GM23338 (cell line): ENCODE results near the gene PSMC3.

Experiments
- CREB1 ChIP-seq: fragments of 250-450 bp; sonication (Bioruptor Pico); IDR thresholded peaks from 2 replicates; pipeline ENCODE4 v1.5.0; 2020; ENCODE audit warnings: low read depth, mild to moderate bottlenecking, moderate library complexity
- EZH2 ChIP-seq: fragments of 200-600 bp; sonication (generic); IDR thresholded peaks from one replicate; pipeline ENCODE4 v1.8.0; 2017; ENCODE audit warnings: antibody characterized with exemption, mild to moderate bottlenecking, low read depth; ENCODE audit not compliant: unreplicated experiment
- EZH2phosphoT487 ChIP-seq: fragments of 200-600 bp; sonication (generic); IDR thresholded peaks from one replicate; pipeline ENCODE4 v1.8.1; 2018; ENCODE audit warnings: antibody characterized with exemption; ENCODE audit not compliant: unreplicated experiment
- JUNB ChIP-seq: IDR thresholded peaks from one replicate; pipeline ENCODE4 v1.6.1; 2016; ENCODE audit warnings: antibody characterized with exemption; ENCODE audit not compliant: unreplicated experiment
- POLR2AphosphoS5 ChIP-seq: IDR thresholded peaks from 2 replicates; pipeline ENCODE4 v1.6.1; 2016; ENCODE audit warnings: antibody characterized with exemption, low read depth
- STAT1 ChIP-seq: IDR thresholded peaks from one replicate; pipeline ENCODE4 v1.6.1; 2016; ENCODE audit warnings: antibody characterized with exemption; ENCODE audit not compliant: unreplicated experiment
- ZNF114 ChIP-seq: fragments of 250-450 bp; sonication (Bioruptor Pico); IDR thresholded peaks from 2 replicates; pipeline ENCODE4 v1.5.0; 2020; ENCODE audit warnings: mild to moderate bottlenecking, moderate library complexity
- ZNF331 ChIP-seq: fragments of 250-450 bp; sonication (Bioruptor Pico); IDR thresholded peaks from 2 replicates; pipeline ENCODE4 v1.5.0; 2020; ENCODE audit warnings: low read depth, mild to moderate bottlenecking, moderate library complexity
- TF ChIP-seq, protein P1 (sequence below), 2 experiments: fragments of 200-600 bp in 1 of 2; sonication (generic) in 1 of 2; conservative IDR thresholded peaks; 2 replicates each; pipeline versions ENCODE4 v1.5.1 to v1.6.1; 2016 to 2017; ENCODE audit warnings: antibody characterized with exemption in 2 of 2, low read depth in 2 of 2, mild to moderate bottlenecking in 2 of 2, moderate library complexity in 1 of 2
- TF ChIP-seq, protein P2 (sequence below): IDR thresholded peaks from one replicate; pipeline ENCODE4 v1.6.1; 2018; ENCODE audit warnings: antibody characterized with exemption; ENCODE audit not compliant: unreplicated experiment
- TF ChIP-seq, protein P3 (sequence below): IDR thresholded peaks from 2 replicates; pipeline ENCODE4 v1.6.1; 2016; ENCODE audit warnings: antibody characterized with exemption
- TF ChIP-seq, protein P4 (sequence below): fragments of 250-450 bp; sonication (Bioruptor Pico); IDR thresholded peaks from 2 replicates; pipeline ENCODE4 v1.5.0; 2020; ENCODE audit warnings: mild to moderate bottlenecking, moderate library complexity

DNA sequence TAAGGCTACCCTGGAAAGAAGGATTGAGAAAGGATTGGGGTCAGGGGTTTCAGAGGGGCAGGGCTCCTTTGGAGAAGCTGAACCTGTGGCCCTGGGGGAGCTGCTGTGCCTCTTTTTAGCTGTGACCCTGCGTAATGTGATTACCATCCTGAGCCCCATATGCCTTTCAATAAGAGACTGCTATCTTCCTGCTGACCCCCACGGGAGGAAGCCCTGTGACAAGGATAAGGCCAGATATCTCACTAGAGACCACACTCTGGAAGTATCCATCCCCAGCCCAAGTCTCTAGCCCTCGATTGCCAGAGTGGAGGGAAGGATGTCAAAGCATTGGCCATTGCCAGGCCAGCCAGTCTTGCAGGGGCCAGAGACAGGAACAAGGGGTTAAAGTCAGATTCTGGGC lies 22.7 kb downstream of the PSMC3 start:
- TF ChIP-seq, protein P1, sequence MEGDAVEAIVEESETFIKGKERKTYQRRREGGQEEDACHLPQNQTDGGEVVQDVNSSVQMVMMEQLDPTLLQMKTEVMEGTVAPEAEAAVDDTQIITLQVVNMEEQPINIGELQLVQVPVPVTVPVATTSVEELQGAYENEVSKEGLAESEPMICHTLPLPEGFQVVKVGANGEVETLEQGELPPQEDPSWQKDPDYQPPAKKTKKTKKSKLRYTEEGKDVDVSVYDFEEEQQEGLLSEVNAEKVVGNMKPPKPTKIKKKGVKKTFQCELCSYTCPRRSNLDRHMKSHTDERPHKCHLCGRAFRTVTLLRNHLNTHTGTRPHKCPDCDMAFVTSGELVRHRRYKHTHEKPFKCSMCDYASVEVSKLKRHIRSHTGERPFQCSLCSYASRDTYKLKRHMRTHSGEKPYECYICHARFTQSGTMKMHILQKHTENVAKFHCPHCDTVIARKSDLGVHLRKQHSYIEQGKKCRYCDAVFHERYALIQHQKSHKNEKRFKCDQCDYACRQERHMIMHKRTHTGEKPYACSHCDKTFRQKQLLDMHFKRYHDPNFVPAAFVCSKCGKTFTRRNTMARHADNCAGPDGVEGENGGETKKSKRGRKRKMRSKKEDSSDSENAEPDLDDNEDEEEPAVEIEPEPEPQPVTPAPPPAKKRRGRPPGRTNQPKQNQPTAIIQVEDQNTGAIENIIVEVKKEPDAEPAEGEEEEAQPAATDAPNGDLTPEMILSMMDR (conservative IDR thresholded peaks at IDR 0.05; ENCODE audit: low read depth in 2 of 2): no peak
- TF ChIP-seq EZH2: no peak
- no peak for TF ChIP-seq STAT1
- TF ChIP-seq CREB1 (CRISPR knock-in tag): no peak
- TF ChIP-seq POLR2AphosphoS5: no peak
- TF ChIP-seq, protein P2, sequence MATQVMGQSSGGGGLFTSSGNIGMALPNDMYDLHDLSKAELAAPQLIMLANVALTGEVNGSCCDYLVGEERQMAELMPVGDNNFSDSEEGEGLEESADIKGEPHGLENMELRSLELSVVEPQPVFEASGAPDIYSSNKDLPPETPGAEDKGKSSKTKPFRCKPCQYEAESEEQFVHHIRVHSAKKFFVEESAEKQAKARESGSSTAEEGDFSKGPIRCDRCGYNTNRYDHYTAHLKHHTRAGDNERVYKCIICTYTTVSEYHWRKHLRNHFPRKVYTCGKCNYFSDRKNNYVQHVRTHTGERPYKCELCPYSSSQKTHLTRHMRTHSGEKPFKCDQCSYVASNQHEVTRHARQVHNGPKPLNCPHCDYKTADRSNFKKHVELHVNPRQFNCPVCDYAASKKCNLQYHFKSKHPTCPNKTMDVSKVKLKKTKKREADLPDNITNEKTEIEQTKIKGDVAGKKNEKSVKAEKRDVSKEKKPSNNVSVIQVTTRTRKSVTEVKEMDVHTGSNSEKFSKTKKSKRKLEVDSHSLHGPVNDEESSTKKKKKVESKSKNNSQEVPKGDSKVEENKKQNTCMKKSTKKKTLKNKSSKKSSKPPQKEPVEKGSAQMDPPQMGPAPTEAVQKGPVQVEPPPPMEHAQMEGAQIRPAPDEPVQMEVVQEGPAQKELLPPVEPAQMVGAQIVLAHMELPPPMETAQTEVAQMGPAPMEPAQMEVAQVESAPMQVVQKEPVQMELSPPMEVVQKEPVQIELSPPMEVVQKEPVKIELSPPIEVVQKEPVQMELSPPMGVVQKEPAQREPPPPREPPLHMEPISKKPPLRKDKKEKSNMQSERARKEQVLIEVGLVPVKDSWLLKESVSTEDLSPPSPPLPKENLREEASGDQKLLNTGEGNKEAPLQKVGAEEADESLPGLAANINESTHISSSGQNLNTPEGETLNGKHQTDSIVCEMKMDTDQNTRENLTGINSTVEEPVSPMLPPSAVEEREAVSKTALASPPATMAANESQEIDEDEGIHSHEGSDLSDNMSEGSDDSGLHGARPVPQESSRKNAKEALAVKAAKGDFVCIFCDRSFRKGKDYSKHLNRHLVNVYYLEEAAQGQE: no peak
- TF ChIP-seq, protein P3, sequence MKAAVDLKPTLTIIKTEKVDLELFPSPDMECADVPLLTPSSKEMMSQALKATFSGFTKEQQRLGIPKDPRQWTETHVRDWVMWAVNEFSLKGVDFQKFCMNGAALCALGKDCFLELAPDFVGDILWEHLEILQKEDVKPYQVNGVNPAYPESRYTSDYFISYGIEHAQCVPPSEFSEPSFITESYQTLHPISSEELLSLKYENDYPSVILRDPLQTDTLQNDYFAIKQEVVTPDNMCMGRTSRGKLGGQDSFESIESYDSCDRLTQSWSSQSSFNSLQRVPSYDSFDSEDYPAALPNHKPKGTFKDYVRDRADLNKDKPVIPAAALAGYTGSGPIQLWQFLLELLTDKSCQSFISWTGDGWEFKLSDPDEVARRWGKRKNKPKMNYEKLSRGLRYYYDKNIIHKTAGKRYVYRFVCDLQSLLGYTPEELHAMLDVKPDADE: no peak
- TF ChIP-seq EZH2phosphoT487: no peak
- TF ChIP-seq JUNB: no peak
- TF ChIP-seq ZNF331: no peak
- TF ChIP-seq, protein P4, sequence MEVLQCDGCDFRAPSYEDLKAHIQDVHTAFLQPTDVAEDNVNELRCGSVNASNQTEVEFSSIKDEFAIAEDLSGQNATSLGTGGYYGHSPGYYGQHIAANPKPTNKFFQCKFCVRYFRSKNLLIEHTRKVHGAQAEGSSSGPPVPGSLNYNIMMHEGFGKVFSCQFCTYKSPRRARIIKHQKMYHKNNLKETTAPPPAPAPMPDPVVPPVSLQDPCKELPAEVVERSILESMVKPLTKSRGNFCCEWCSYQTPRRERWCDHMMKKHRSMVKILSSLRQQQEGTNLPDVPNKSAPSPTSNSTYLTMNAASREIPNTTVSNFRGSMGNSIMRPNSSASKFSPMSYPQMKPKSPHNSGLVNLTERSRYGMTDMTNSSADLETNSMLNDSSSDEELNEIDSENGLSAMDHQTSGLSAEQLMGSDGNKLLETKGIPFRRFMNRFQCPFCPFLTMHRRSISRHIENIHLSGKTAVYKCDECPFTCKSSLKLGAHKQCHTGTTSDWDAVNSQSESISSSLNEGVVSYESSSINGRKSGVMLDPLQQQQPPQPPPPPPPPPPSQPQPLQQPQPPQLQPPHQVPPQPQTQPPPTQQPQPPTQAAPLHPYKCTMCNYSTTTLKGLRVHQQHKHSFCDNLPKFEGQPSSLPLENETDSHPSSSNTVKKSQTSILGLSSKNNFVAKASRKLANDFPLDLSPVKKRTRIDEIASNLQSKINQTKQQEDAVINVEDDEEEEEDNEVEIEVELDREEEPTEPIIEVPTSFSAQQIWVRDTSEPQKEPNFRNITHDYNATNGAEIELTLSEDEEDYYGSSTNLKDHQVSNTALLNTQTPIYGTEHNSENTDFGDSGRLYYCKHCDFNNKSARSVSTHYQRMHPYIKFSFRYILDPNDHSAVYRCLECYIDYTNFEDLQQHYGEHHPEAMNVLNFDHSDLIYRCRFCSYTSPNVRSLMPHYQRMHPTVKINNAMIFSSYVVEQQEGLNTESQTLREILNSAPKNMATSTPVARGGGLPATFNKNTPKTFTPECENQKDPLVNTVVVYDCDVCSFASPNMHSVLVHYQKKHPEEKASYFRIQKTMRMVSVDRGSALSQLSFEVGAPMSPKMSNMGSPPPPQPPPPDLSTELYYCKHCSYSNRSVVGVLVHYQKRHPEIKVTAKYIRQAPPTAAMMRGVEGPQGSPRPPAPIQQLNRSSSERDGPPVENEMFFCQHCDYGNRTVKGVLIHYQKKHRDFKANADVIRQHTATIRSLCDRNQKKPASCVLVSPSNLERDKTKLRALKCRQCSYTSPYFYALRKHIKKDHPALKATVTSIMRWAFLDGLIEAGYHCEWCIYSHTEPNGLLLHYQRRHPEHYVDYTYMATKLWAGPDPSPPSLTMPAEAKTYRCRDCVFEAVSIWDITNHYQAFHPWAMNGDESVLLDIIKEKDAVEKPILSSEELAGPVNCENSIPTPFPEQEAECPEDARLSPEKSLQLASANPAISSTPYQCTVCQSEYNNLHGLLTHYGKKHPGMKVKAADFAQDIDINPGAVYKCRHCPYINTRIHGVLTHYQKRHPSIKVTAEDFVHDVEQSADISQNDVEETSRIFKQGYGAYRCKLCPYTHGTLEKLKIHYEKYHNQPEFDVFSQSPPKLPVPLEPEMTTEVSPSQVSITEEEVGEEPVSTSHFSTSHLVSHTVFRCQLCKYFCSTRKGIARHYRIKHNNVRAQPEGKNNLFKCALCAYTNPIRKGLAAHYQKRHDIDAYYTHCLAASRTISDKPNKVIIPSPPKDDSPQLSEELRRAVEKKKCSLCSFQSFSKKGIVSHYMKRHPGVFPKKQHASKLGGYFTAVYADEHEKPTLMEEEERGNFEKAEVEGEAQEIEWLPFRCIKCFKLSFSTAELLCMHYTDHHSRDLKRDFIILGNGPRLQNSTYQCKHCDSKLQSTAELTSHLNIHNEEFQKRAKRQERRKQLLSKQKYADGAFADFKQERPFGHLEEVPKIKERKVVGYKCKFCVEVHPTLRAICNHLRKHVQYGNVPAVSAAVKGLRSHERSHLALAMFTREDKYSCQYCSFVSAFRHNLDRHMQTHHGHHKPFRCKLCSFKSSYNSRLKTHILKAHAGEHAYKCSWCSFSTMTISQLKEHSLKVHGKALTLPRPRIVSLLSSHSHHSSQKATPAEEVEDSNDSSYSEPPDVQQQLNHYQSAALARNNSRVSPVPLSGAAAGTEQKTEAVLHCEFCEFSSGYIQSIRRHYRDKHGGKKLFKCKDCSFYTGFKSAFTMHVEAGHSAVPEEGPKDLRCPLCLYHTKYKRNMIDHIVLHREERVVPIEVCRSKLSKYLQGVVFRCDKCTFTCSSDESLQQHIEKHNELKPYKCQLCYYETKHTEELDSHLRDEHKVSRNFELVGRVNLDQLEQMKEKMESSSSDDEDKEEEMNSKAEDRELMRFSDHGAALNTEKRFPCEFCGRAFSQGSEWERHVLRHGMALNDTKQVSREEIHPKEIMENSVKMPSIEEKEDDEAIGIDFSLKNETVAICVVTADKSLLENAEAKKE: no peak
- TF ChIP-seq ZNF114 (CRISPR knock-in tag): no peak
